Upper lobe of left lung (tissue), 4 donors: ENCODE data around the gene ATP11A.

Experiments
- CTCF ChIP-seq, 6 experiments: fragments of 450-650 bp in 4 of 6; fragments of 200-600 bp in 2 of 6; sonication (generic) in 2 of 6; IDR thresholded peaks; one replicate each; pipeline ENCODE4 v1.5.1; 2016 to 2019; ENCODE audit warnings: antibody characterized with exemption in 6 of 6
- EP300 ChIP-seq, 4 donors: sonication (generic); formaldehyde crosslinking; IDR thresholded peaks; one replicate each; pipeline ENCODE4 v1.5.1; 2017; ENCODE audit warnings: antibody characterized with exemption in 4 of 4, control low read depth in 2 of 4
- POLR2A ChIP-seq, 4 donors: fragments of 450-650 bp; IDR thresholded peaks; one replicate each; pipeline ENCODE4 v1.5.1; 2016 to 2017; ENCODE audit warnings: antibody characterized with exemption in 4 of 4, mild to moderate bottlenecking in 2 of 4
- POLR2AphosphoS5 ChIP-seq, 2 donors: sonication (generic); formaldehyde crosslinking; IDR thresholded peaks; one replicate each; pipeline ENCODE4 v1.5.1; 2017; ENCODE audit warnings: antibody characterized with exemption in 2 of 2

- no peak for TF ChIP-seq POLR2A (IDR thresholded peaks at IDR 0.05)
- TF ChIP-seq CTCF (IDR thresholded peaks at IDR 0.05) = no peak
- no peak for TF ChIP-seq POLR2AphosphoS5 (IDR thresholded peaks at IDR 0.05)
- TF ChIP-seq EP300 (IDR thresholded peaks at IDR 0.05) = no peak
Measured at GRCh38 chr13:112900691-112901091, 210.9 kb downstream of the ATP11A start.
